Measurements from ENCODE around the gene GCLM.

Gene GCLM

DNA sequence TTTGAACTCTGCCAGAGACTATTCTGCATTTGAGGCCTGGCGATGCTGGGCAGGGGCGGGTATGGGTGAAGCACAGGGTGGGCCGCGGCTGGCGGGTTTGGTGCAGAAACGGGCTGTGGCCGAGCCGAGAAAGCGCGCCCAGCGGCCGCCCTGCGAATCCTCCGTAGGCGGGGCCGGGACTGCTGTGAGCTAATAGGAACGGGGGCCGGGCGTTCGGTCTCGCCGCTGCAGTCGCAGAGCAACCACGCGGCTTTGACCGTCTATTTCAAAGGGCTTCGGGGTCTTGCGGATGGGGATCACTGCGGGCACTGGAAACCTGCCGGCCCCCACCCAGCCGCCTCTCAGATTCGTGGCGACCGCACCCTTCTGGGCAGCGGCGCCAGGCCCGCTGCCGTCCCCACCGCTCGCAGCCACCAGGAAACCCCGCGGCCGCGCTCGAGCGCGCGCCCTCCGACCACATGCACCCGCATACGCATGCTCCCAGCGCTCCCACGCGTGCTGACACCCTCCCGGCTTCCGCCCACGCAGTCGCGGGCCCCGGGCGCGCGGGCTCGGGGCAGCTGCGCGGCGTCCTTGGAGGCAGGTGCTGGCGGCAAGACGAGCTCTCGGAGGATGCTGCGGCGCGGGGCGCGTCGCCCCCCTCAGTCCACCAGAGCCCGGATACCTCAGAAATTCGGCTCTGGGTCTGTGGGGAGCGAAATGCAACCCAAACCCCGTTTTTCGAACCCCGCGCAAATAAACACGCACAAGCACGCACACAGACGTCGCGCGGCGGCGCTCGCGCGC, 62.8 kb downstream of the GCLM start:
- DNase-seq (ENCODE audit: low spot score): peak; percentile 81

GRCh38 chr1:93845538-93846205, 63.6 kb downstream of the GCLM start:
- DNase-seq (ENCODE audit: low spot score): peak; percentile 86

DNA sequence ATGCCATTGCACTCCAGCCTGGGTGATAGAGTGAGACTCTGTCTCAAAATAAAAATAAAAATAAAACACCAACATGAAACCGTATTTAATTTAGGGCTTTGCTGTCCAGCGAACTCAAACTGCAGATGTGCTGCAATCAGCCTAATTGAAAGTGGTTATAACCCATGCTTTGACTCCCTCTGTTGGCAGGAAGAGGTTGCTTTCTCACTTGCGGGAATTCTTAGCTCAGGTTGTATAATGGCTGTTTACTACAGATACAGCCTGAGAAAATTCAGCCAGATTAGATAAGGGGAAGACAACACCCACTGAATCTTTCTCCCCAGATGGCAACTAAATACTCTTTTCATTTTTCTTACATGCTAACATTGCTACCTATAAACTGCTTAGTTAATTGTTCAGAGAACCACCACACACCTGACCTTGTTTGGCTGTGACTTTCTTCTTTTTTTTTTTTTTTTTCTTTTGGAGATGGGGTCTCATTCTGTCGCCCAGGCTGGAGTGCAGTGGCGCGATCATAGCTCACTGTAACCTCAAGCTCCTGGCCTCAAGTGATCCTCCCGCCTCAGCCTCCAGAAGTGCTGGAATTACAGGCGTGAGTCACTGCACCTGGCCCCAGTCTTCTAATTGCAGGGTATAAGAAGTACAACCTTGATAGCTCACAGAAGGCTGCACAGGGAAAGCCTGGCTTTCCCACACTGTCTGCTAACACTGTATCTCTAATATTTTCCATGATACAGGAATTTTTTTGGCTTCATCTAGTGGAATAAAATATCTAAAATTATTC, 64.8 kb downstream of the GCLM start:
- DNase-seq (ENCODE audit: low spot score): peak; percentile 78

DNA sequence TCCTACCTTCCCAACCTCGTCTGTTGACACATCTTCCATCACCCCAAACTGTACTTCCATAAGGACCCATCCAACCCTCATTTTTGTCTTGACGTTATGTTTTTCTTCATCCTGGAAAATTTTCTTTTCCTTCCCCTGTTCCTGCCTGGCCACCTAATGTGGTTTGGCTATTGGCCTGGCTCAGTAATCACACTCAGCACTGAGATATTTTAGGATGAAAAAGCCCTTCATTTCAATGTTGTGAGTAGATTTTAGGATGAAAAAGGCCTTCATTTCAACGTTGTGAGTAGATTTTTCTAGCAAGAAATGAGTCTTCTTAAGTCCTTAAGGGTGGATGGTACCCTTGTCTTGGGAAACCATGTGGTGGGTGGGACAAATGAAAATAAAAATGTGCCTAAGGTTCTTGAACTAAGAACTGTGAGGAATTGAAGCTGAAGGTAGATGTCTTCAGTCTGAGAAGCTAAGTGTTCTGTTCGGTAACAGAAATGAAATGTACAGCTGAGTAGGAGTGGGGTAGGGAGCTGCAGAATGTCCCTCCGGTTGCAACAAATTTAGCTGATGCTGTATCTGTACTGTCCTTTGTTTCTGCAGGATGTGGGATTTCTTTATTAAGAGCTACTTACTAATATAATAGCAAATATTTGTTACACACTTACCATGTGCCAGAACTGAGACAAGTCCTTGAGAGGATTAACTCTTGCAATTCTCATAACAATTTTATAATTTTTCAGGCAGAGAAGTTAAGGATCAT, 66.3 kb downstream of the GCLM start:
- no peak for DNase-seq (ENCODE audit: low spot score)

DNA sequence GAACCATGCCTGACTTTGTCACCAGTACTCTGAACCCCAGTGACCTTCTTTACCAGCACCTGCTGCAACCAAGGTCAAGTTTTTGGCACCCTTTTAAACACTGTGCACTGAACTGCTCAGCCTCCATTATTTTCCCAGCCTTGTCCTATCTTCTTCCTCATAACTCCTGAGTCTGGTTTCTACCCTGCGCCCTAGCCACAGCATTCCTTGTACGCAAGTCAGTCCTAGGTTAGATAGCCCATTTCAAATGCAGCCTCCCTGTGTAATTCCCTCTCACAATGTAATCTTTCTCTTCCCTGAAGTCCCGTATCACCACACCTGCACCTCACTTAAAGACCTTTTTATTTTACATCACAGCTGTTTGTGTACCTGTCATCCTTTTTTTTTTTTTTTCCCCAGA, 67.5 kb downstream of the GCLM start:
- DNase-seq (ENCODE audit: low spot score): no peak

DNA sequence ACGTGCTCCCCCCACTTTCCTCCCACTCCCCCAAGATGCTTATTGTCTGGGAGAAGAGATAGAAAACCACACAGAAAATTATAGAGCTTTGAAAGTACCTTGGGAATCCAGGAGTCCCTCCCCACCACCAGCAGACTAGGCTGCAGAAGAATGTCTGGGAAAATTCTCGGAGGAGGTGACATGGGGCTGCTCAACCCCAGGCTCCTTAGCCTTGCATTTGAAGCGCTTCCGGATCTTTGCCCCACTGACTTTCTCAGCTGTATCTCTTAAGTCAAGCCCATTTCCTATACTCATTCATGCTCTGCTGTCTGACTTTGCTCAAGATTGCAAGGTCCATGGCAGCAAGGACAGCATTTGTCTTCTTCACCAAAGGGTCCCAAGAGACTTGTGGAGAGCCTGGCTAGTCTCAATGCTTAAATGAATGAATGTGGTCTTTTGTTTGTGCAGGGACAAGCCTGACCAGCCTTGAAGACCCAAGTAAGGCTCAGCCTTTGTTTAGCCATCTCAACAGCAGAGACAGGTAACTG, 68.2 kb downstream of the GCLM start:
- DNase-seq (ENCODE audit: low spot score): no peak

GRCh38 chr1:93839753-93840152, 69.5 kb downstream of the GCLM start:
- no peak for DNase-seq (ENCODE audit: low spot score)

DNA sequence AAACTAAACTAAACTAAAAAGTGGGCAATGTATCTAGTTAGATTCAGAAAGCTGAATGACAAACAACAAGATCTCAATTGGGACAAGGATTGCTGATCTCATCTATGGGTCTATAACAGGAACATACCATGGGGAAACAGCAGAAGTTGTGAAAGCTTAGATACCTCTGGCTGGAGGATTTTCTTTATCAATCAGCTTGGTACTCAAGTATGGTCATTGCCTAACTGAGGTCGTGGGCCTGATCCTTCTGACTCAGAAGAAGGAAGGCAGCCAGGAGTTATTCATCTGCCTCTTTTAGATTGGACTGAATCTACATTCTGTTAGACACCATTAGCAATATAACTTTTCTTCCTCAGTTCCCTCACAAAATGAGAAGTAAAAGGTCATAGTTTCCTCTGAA, 69.9 kb downstream of the GCLM start:
- DNase-seq (ENCODE audit: low spot score): peak; percentile 60

DNA sequence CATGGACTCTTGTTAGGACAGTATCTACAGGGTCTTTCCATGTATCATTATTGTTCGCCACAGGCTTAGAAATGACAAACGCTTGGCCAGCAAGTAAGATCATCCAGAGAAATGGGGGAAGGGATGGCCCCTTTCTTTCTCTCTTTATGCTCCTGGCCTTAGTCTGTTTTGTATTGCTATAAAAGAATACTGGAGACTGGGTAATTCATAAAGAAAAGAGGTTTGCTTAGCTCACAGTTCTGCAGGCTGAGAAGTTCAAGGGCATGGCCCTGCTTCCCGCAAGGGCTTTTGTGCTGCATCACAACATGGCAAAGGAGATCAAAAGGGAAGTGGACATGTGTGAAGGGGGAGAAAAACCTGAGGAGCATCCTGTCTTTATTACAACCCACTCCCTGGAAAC, 71.3 kb downstream of the GCLM start:
- DNase-seq (ENCODE audit: low spot score): no peak

All from kidney tubule cell (primary cell).